NCI-H2029 (cell line): ENCODE results near the gene WDR70.
"Not testable (repeated sequence)": the region's sequence is repeated elsewhere in the genome, so short reads cannot be mapped to it uniquely, and the experiment has no call there.

Source experiments
- DNase-seq: peaks from one replicate; lab custom pipeline; 2025; lab: John Stamatoyannopoulos, UW

WDR70 gene

DNA sequence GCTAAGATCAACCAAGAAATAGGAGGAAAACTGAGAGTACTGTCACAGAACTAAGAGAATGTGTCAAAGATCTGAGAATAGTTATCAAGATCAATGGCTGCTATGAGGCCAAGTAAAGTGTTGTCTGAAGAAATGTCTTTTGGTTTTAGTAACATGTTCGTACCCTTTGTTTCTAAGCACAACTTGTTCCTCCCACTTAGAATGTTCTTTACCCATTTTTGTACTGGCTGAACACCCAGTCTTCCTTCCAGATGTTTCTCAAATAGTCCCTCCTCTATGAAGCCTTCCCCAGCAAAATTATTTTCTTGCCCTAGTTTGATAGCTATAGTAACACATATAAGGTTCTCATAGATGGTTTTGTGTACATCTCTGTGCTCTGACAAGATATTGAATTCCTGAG is 191.5 kb downstream of the WDR70 start:
- DNase-seq, result no peak

GRCh38 chr5:37571985-37572384 is 192.9 kb downstream of the WDR70 start:
- no peak for DNase-seq

DNA sequence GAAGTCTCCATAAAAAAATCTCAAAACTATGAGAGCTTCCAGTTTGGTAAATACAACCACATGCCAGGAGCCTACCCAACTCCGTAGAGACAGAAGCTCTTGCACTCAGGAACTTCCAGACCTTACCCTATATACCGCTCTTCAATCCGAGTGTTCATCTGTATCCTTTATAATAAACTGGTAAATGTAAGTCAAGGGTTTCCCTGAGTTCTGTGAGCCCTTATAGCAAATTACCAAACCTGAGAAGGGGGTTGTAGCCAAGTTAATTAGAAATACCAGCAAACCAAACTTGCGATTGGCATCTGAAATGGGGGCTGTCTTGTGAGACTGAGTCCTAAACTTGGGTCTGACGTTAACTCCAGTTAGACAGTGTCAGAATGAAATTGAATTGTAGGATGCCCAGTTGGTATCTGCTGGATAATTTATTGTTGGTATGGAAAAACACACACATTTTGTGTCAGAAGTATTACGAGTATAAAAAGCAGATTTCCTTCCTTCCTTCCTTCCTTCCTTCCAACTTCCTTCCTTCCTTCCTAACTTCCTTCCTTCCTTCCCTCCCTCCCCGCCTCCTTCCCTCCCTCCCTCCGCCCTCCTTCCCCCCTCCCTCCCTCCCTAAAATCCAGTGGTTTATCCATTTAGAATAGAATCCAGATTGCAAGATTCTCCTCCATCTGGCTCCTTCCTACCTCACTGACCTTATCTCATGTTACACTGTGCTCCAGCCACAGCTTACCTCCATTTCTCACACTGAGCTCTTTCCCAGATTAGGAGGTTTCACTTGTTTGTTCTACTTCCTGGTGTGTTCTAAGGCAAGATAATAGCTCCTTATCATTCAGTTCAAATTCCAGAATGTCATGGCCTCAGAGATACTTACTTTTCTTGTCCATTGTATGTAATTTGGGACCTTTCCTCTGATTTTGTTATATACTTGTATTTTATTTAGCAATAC is 196.7 kb downstream of the WDR70 start:
- DNase-seq, result no peak

GRCh38 chr5:37576552-37576951 is 197.4 kb downstream of the WDR70 start:
- no peak for DNase-seq

GRCh38 chr5:37578176-37578575 is 199.1 kb downstream of the WDR70 start:
- no peak for DNase-seq

DNA sequence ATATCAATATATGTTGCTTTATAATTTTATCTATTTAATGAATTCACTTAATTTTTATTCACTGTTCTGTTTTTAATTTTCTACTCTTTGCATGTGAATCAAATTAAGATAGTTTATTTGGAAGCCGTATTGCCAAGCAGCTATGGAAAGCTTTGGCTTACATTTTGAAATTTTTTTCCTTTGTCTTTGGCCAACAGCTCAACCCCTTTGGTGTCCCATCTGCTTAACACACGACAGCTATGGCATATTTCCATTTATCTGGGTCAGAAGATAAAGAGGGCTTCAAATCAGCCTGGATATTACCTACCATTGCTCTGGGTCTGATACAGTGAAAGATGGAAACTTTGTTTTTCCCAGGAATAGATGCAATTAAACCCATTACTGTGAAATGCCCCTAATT is 201.0 kb downstream of the WDR70 start:
- no peak for DNase-seq

DNA sequence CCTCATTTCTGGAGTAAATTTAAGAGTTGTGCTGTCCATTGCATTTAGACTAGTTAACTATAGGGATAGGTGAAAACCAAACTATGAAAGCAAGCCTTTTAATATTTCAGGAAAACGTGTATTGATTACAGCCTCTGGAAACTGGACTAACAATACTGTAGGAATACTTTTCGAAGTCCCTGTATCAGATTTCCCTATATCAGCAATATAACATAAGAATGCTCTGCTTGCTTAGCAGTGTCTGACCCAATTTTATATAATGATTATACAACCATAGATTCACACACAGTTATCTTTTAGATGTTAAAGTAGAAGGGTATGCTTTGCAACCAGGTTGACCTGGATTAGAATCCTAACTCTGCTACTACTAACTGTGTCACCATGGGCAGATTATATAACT is 203.1 kb downstream of the WDR70 start:
- DNase-seq, result no peak

GRCh38 chr5:37593292-37593691 is 214.2 kb downstream of the WDR70 start:
- DNase-seq, result not testable (repeated sequence)

GRCh38 chr5:37594864-37595263 is 215.7 kb downstream of the WDR70 start:
- DNase-seq, result not testable (repeated sequence)

GRCh38 chr5:37598733-37599132 is 219.6 kb downstream of the WDR70 start:
- no peak for DNase-seq

DNA sequence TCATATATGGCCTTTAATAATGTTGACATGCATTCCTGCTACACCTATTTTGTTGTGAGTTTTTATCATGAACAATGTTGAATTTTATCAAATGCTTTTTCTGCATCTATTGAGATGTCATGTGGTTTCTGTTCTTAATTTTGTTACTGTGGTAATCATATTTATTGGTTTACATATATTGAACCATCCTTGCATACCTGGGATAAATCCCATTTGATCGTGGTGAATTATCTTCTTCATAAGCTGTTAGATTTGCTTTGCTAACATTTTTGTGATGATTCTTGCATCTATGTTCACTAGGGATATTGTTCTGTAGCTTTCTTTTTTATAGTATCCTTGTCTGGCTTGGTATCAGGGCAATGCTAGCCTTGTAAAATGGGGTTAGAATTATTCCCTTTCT is 222.0 kb downstream of the WDR70 start:
- DNase-seq, result no peak

GRCh38 chr5:37603072-37603471 is 224.0 kb downstream of the WDR70 start:
- no peak for DNase-seq

- no peak for DNase-seq
Measured at GRCh38 chr5:37604290-37604689, 225.2 kb downstream of the WDR70 start.

GRCh38 chr5:37606148-37606547 is 227.0 kb downstream of the WDR70 start:
- no peak for DNase-seq

GRCh38 chr5:37606632-37607248 is 227.6 kb downstream of the WDR70 start:
- no peak for DNase-seq

DNA sequence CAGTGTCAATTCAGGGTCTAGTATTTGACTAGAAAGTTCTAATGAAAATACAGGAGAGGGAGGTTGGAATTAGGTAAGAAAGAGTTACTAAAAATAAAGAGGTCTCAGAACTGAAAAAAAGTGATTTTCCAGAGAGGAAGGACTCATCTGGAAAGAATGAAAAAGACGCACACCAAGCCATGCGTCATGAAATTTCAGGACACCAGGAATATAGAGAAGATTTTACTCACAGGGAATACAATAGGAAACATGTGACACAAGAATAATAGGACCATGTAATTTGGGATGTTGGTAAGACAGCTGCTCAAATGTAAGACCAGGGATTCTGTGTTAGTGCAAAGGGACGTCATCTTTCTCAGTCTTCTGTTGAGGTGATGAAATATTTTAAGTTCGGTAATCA is 236.1 kb downstream of the WDR70 start:
- no peak for DNase-seq

GRCh38 chr5:37619353-37619752 is 240.2 kb downstream of the WDR70 start:
- DNase-seq, result no peak

DNA sequence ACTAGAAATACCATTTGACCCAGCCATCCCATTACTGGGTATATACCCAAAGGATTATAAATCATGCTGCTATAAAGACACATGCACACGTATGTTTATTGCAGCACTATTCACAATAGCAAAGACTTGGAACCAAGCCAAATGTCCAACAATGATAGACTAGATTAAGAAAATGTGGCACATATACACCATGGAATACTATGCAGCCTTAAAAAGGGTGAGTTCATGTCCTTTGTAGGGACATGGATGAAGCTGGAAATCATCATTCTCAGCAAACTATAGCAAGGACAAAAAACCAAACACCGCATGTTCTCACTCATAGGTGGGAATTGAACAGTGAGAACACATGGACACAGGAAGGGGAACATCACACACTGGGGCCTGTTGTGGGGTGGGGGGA is 243.2 kb downstream of the WDR70 start:
- DNase-seq, result not testable (repeated sequence)

- DNase-seq, result no peak
Measured at GRCh38 chr5:37626266-37626665, 247.1 kb downstream of the WDR70 start.

DNA sequence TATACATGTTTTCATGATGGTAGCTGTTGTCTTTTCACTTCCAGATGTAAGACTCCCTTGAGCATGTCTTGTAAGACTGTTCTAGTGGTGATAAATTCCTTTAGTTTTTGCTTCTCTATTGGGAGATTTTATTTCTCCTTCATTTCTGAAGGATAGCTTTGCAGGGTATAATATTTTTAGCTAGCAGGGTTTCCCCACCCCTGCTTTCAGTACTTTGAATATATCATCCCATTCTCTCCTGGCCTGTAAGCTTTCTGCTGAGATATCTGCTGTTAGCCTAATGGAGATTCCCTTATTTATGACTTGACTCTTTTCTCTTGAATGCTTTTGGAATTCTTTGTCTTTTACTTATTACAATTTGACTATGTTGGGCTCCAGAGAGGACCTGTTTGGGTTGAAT is 249.8 kb downstream of the WDR70 start:
- DNase-seq, result no peak

DNA sequence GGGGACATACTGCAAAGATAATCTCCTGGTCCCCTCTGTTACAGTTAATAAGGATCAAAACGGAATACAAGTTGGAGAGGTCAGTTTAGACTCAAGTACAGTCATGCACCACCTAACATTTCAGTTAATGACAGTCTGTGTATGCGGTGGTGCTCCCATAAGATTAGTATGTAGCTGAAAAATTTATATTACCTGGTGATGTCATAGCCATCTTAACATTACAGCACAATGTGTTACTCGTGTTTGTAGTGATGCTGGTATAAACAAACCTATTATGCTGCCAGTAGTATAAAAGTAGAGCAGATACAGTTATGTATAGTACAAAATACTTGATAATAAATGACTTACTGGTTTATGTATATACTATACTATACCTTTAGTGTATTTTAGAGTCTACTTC is 252.8 kb downstream of the WDR70 start:
- no peak for DNase-seq

- no peak for DNase-seq
Measured at GRCh38 chr5:37637165-37637845, 258.2 kb downstream of the WDR70 start.

- no peak for DNase-seq
Measured at GRCh38 chr5:37638897-37639296, 259.8 kb downstream of the WDR70 start.
